Right lobe of liver (tissue), 4 donors: ENCODE measurements around the gene HOXA10.

Experiments used
- CTCF ChIP-seq, 4 donors: fragments of 200-600 bp in 3 of 4; fragments of 450-650 bp in 1 of 4; IDR thresholded peaks; one replicate each; pipeline versions ENCODE4 v1.5.1 to v1.8.0; 2016 to 2022; ENCODE audit warnings: antibody characterized with exemption in 4 of 4, mild to moderate bottlenecking in 2 of 4
- POLR2A ChIP-seq: fragments of 450-650 bp; IDR thresholded peaks from one replicate; pipeline ENCODE4 v1.6.1; 2017; ENCODE audit warnings: antibody characterized with exemption, mild to moderate bottlenecking
- donor health status: DM: no; HTN: no; CAD: no.
- donor health status: DM: no; HTN: no; CAD: no.
- donor health status: DM: no; HTN: yes; CAD: no.

GRCh38 chr7:27198871-27199801 is 25.0 kb upstream of the HOXA10 start:
- TF ChIP-seq POLR2A (no peak), CTCF (IDR thresholded peaks at IDR 0.05) (no peak)
